SK-N-SH (cell line): Measurements from ENCODE around the gene ASCL3. TPM values are rescaled to one million over a fixed set of nuclear protein-coding genes. Genes with fewer than 3 reads are reported as not detected.

Experiments used
- CTCF ChIA-PET: fragments of 300-600, 350-600 bp; formaldehyde crosslinking; extraction: SDS; loops from one replicate; lab custom pipeline; 2021; lab: Yijun Ruan, JAX
- POLR2A ChIA-PET: fragments of 350-600 bp; sonication (Branson Sonifier 250); formaldehyde crosslinking; extraction: SDS; loops from one replicate; lab custom pipeline; 2020; ENCODE audit warnings: antibody characterized with exemption, inconsistent platforms; lab: Yijun Ruan, JAX
- DNase-seq: peaks from one replicate; pipeline ENCODE4 v3.0.0; 2012
- H2AFZ ChIP-seq: fragments of 200-600 bp; sonication (generic); 2 replicates; pipeline ENCODE4 v1.8.1; 2016; ENCODE audit warnings: antibody characterized with exemption, mild to moderate bottlenecking, low read depth
- H3F3A ChIP-seq: fragments of 200-600 bp; sonication (generic); replicated peaks from 2 replicates; pipeline ENCODE3; 2016; ENCODE audit warnings: antibody characterized with exemption, mild to moderate bottlenecking; ENCODE audit not compliant: insufficient read depth
- H3K27ac ChIP-seq, 2 experiments: fragments of 200-500 bp in 1 of 2; fragments of 200-600 bp in 1 of 2; sonication (Bioruptor generic) in 1 of 2; sonication (generic), shearing (Covaris generic) in 1 of 2; 2 replicates each; pipeline versions ENCODE4 v1.5.1 to v1.6.1; 2014 to 2016; ENCODE audit warnings: low read depth in 2 of 2, inconsistent platforms in 1 of 2, low read length in 1 of 2, mild to moderate bottlenecking in 1 of 2, mixed read lengths in 1 of 2
- H3K27me3 ChIP-seq: fragments of 200-600 bp; sonication (generic), shearing (Covaris generic); 2 replicates; pipeline ENCODE4 v1.6.1; 2016; ENCODE audit warnings: mixed run types; ENCODE audit not compliant: insufficient read depth
- H3K36me3 ChIP-seq, 2 experiments: fragments of 200-500 bp in 1 of 2; fragments of 200-600 bp in 1 of 2; sonication (Bioruptor generic) in 1 of 2; sonication (generic) in 1 of 2; replicated peaks in 1 of 2; 2 replicates each; pipeline versions ENCODE3 to v1.5.1; 2014 to 2016; ENCODE audit warnings: low read length in 1 of 2, mild to moderate bottlenecking in 1 of 2; ENCODE audit not compliant: insufficient read depth in 2 of 2, control insufficient read depth in 1 of 2
- H3K4me1 ChIP-seq, 2 experiments: fragments of 200-500 bp in 1 of 2; fragments of 200-600 bp in 1 of 2; sonication (Bioruptor generic) in 1 of 2; sonication (generic), shearing (Covaris generic) in 1 of 2; 2 replicates each; pipeline versions ENCODE4 v1.5.1 to v1.6.1; 2014 to 2016; ENCODE audit warnings: low read depth in 1 of 2, low read length in 1 of 2, mixed run types in 1 of 2; ENCODE audit not compliant: insufficient read depth in 2 of 2, control insufficient read depth in 1 of 2
- H3K4me2 ChIP-seq: fragments of 200-600 bp; sonication (generic), shearing (Covaris generic); 2 replicates; pipeline ENCODE4 v1.6.1; 2017; ENCODE audit warnings: mixed run types
- H3K4me3 ChIP-seq, 2 experiments: fragments of 200-500 bp in 1 of 2; fragments of 200-600 bp in 1 of 2; sonication (Bioruptor generic) in 1 of 2; sonication (generic), shearing (Covaris generic) in 1 of 2; 2 replicates each; pipeline versions ENCODE4 v1.5.1 to v1.8.1; 2014 to 2016; ENCODE audit warnings: low read depth in 2 of 2, inconsistent platforms in 1 of 2, low read length in 1 of 2, mild to moderate bottlenecking in 1 of 2, mixed read lengths in 1 of 2, moderate library complexity in 1 of 2
- H3K79me2 ChIP-seq: fragments of 200-600 bp; sonication (generic); 2 replicates; pipeline ENCODE4 v1.8.1; 2017; ENCODE audit warnings: mild to moderate bottlenecking; ENCODE audit not compliant: insufficient read depth
- H3K9ac ChIP-seq: fragments of 200-600 bp; sonication (generic); 2 replicates; pipeline ENCODE4 v1.6.1; 2017; ENCODE audit warnings: mixed run types
- H3K9me2 ChIP-seq: fragments of 200-600 bp; sonication (generic); 2 replicates; pipeline ENCODE4 v1.6.1; 2017; ENCODE audit warnings: mixed run types
- H3K9me3 ChIP-seq: fragments of 200-600 bp; sonication (generic); 2 replicates; pipeline ENCODE4 v1.6.1; 2017; ENCODE audit warnings: mixed run types, mild to moderate bottlenecking, moderate library complexity
- H4K20me1 ChIP-seq: fragments of 200-600 bp; sonication (generic); 2 replicates; pipeline ENCODE4 v1.6.1; 2017; ENCODE audit warnings: mild to moderate bottlenecking, mixed run types; ENCODE audit not compliant: insufficient read depth
- CTCF ChIP-seq: fragments of 200-600 bp; sonication (generic); IDR thresholded peaks from 2 replicates; pipeline ENCODE4 v1.6.1; 2017; ENCODE audit warnings: antibody characterized with exemption, mild to moderate bottlenecking, moderate library complexity
- ELF1 ChIP-seq: IDR thresholded peaks from 2 replicates; pipeline ENCODE4 v1.4.0; 2012
- EP300 ChIP-seq, 2 experiments: IDR thresholded peaks; 2 replicates each; pipeline versions ENCODE4 v1.4.0 to v1.6.1; 2012; ENCODE audit warnings: borderline replicate concordance in 1 of 2, low read depth in 1 of 2, low read length in 1 of 2
- EZH2phosphoT487 ChIP-seq: fragments of 200-600 bp; sonication (generic); IDR thresholded peaks from 2 replicates; pipeline ENCODE4 v1.6.1; 2017; ENCODE audit warnings: low read depth, mixed run types, mild to moderate bottlenecking, antibody characterized with exemption, moderate library complexity, borderline replicate concordance
- FOXM1 ChIP-seq: IDR thresholded peaks from 2 replicates; pipeline ENCODE4 v1.4.0; 2012; ENCODE audit warnings: low read depth, mild to moderate bottlenecking
- GABPA ChIP-seq: IDR thresholded peaks from 2 replicates; pipeline ENCODE4 v1.4.0; 2012; ENCODE audit warnings: low read depth, mild to moderate bottlenecking
- GATA2 ChIP-seq: sonication (generic); formaldehyde crosslinking; IDR thresholded peaks from 2 replicates; pipeline ENCODE4 v1.5.0; 2020; ENCODE audit warnings: mild to moderate bottlenecking, missing genetic modification reagents
- IRF3 ChIP-seq: fragments of 150-350 bp; IDR thresholded peaks from 2 replicates; pipeline ENCODE4 v1.6.1; 2016; ENCODE audit warnings: mild to moderate bottlenecking, low read depth, low read length
- MEF2A ChIP-seq: IDR thresholded peaks from 2 replicates; pipeline ENCODE4 v1.4.0; 2012; ENCODE audit warnings: low read depth, borderline replicate concordance
- MXI1 ChIP-seq: IDR thresholded peaks from 2 replicates; pipeline ENCODE4 v1.6.1; 2012; ENCODE audit warnings: mild to moderate bottlenecking, low read depth, low read length, improper control_type of control experiment
- NFIC ChIP-seq: IDR thresholded peaks from 2 replicates; pipeline ENCODE4 v1.4.0; 2012; ENCODE audit warnings: borderline replicate concordance
- NRF1 ChIP-seq: IDR thresholded peaks from 2 replicates; pipeline ENCODE4 v1.6.1; 2012; ENCODE audit warnings: low read depth, mild to moderate bottlenecking, low read length
- POLR2AphosphoS5 ChIP-seq: IDR thresholded peaks from 2 replicates; pipeline ENCODE4 v1.6.1; 2012; ENCODE audit warnings: low read depth, low read length
- RFX5 ChIP-seq: IDR thresholded peaks from 2 replicates; pipeline ENCODE4 v1.6.1; 2012; ENCODE audit warnings: mild to moderate bottlenecking, improper control_type of control experiment, low read length
- RXRA ChIP-seq: IDR thresholded peaks from 2 replicates; pipeline ENCODE4 v1.4.0; 2012; ENCODE audit warnings: low read depth, mild to moderate bottlenecking, borderline replicate concordance
- SIN3A ChIP-seq: IDR thresholded peaks from 2 replicates; pipeline ENCODE4 v1.6.1; 2012; ENCODE audit warnings: low read depth, mild to moderate bottlenecking, low read length, moderate library complexity, borderline replicate concordance
- SMC3 ChIP-seq: IDR thresholded peaks from 2 replicates; pipeline ENCODE4 v1.6.1; 2012; ENCODE audit warnings: low read depth, low read length, improper control_type of control experiment
- TAF1 ChIP-seq: IDR thresholded peaks from 2 replicates; pipeline ENCODE4 v1.6.1; 2012; ENCODE audit warnings: low read depth, mild to moderate bottlenecking, low read length, moderate library complexity, borderline replicate concordance
- TCF12 ChIP-seq: IDR thresholded peaks from 2 replicates; pipeline ENCODE4 v1.4.0; 2012
- TEAD4 ChIP-seq: IDR thresholded peaks from 2 replicates; pipeline ENCODE4 v1.4.0; 2012; ENCODE audit warnings: mild to moderate bottlenecking, borderline replicate concordance; ENCODE audit not compliant: insufficient read depth
- USF1 ChIP-seq: IDR thresholded peaks from 2 replicates; pipeline ENCODE4 v1.4.0; 2012; ENCODE audit warnings: low read depth, borderline replicate concordance
- ZBTB33 ChIP-seq: IDR thresholded peaks from 2 replicates; pipeline ENCODE4 v1.4.0; 2012; ENCODE audit warnings: low read depth, borderline replicate concordance
- WGBS: methylation state at CpG from one replicate; pipeline ENCODE4 v1.1.6; 2017; ENCODE audit warnings: low lambda C conversion rate; 5-methylcytosine and 5-hydroxymethylcytosine counted together
- polyA plus RNA-seq, 3 experiments: library from polyadenylated mRNA; depleted of rRNA; stranded (reverse); fragments of >200 nt; gene quantifications; 2 replicates each; pipeline ENCODE4 v1.2.3, GENCODE V29; 2012

The ASCL3 gene
- polyA plus RNA-seq, 1 of the 3 experiments (the other 2 are of a cell fraction), result not detected

GRCh38 chr11:8962841-8963240, 20.0 kb upstream of the ASCL3 start:
- H3K36me3 ChIP-seq, result peaks cover 0 to 3% of the 10 kb centered on the region in 2 experiments
- no peaks in the 10 kb centered on the region for H3K9me2 ChIP-seq
- no peaks in the 10 kb centered on the region for H4K20me1 ChIP-seq
- CTCF ChIA-PET, result interaction anchor here (1.3 to 3.0 kb wide), 3 partner anchors 48 to 53 kb away, joined by 3 to 21 read pairs (median 6); partner anchors contain the start of gene AKIP1
- no peaks in the 10 kb centered on the region for H3K9me3 ChIP-seq
- no peak overlapping the region for H3K27ac ChIP-seq
- H3K27me3 ChIP-seq, result no peaks in the 10 kb centered on the region
- no peak for DNase-seq
- H3K79me2 ChIP-seq, result peaks cover 64% of the 10 kb centered on the region
- H3K9ac ChIP-seq, result peak overlapping the region; percentile 82; the same call in 1 of the 2 replicates
- H3K4me2 ChIP-seq, result peak overlapping the region; percentile 96
- H3K4me1 ChIP-seq, result peaks cover 12 to 13% of the 10 kb centered on the region in 2 experiments; a peak in 3 of 4 replicates
- POLR2A ChIA-PET, result no interaction called here
- H3K4me3 ChIP-seq, result peak overlapping the region in 1 of 2 experiments; percentile 68; a peak in 2 of 4 replicates
- 45% methylated on average over 2 of the region's 2 CpGs for WGBS
- TF ChIP-seq GABPA, result no peak
- TF ChIP-seq EZH2phosphoT487, result no peak
- no peak for TF ChIP-seq SMC3
- no peak for TF ChIP-seq FOXM1
- TF ChIP-seq NRF1, result no peak
- TF ChIP-seq ZBTB33, result no peak
- TF ChIP-seq TAF1, result no peak
- TF ChIP-seq CTCF, result no peak
- H2AFZ ChIP-seq, result no peak overlapping the region
- peaks cover 5% of the 10 kb centered on the region for H3F3A ChIP-seq

- 76% methylated on average over 2 of the region's 2 CpGs for WGBS
- Histone ChIP-seq H3K9me2 (no peaks in the 10 kb centered on the region), H3K79me2 (peaks cover 73% of the 10 kb centered on the region), H3K4me1 (peaks cover 12 to 13% of the 10 kb centered on the region in 2 experiments; a peak in 3 of 4 replicates), H3K36me3 (peaks cover 4 to 7% of the 10 kb centered on the region in 2 experiments), H3K4me3 (no peak overlapping the region), H3F3A (peaks cover 5% of the 10 kb centered on the region), H2AFZ (no peak overlapping the region), H3K27ac (no peak overlapping the region), H4K20me1 (no peaks in the 10 kb centered on the region), H3K27me3 (no peaks in the 10 kb centered on the region), H3K4me2 (no peak overlapping the region), H3K9me3 (no peaks in the 10 kb centered on the region), H3K9ac (no peak overlapping the region)
- POLR2A ChIA-PET, result no interaction called here
- TF ChIP-seq TEAD4 (no peak), GABPA (no peak), GATA2 (CRISPR knock-in tag) (no peak), NRF1 (no peak), SIN3A (no peak), EZH2phosphoT487 (no peak), POLR2AphosphoS5 (no peak), ELF1 (no peak), FOXM1 (no peak), EP300 (IDR thresholded peaks at IDR 0.05; ENCODE audit: borderline replicate concordance in 1 of 2, low read depth in 1 of 2, low read length in 1 of 2) (no peak), IRF3 (no peak), USF1 (no peak), NFIC (no peak), RFX5 (no peak), SMC3 (no peak), MXI1 (no peak), TAF1 (no peak), MEF2A (no peak), TCF12 (no peak), RXRA (no peak)
- CTCF ChIA-PET, result interaction anchor here (0.9 to 1.3 kb wide), 4 partner anchors 46 to 545 kb away, joined by 3 to 4 read pairs (median 4); no protein-coding TSS in a partner anchor
- DNase-seq, result no peak
Measured at GRCh38 chr11:8961401-8961800, 18.6 kb upstream of the ASCL3 start.
